Stimulated activated CD4-positive, alpha-beta T cell treated with anti-CD3 and anti-CD28 coated beads, Interleukin-4, amount 100 ng/mL, for 24 hours (primary cell): ENCODE measurements around the gene ZNF567.
"Not testable (repeated sequence)": the region's sequence is repeated elsewhere in the genome, so short reads cannot be mapped to it uniquely, and the experiment has no call there.

Experiments used
- DNase-seq: peaks from one replicate; pipeline ENCODE4 v3.0.0-alpha.2; 2020

The ZNF567 gene

GRCh38 chr19:36687214-36688056 is at the start of gene ZNF567:
TSS of gene ZNF567 (plus strand) at chr19:36687612. CDS start at chr19:36694868, 7,256 bp downstream.
- peak; percentile 99 for DNase-seq

DNA sequence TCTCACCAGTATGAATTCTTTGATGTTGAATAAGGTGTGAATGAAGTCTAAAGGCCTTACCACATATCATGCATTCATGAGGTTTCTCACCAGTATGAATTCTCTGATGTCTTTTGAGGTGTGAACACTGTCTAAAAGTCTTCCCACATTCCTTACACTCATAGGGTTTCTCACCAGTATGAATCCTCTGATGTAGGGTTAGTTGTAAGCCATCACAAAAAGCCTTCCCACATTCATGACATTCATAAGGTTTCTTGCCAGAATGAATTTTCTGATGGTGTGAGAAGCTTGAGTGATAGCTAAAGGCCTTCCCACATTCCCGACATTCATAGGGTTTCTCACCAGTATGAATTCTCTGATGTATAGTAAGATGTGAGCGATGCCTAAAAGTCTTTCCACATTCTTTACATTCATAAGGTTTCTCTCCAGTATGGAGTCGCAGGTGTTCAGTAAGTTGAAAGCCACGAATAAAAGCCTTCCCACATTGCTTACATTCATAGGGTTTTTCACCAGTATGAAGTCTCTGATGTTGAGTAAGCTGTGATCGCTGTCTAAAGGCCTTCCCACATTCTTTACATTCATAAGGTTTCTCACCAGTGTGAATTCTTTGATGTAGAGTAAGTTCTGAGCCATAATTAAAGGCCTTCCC is 48.4 kb upstream of the ZNF567 start:
- no peak for DNase-seq

DNA sequence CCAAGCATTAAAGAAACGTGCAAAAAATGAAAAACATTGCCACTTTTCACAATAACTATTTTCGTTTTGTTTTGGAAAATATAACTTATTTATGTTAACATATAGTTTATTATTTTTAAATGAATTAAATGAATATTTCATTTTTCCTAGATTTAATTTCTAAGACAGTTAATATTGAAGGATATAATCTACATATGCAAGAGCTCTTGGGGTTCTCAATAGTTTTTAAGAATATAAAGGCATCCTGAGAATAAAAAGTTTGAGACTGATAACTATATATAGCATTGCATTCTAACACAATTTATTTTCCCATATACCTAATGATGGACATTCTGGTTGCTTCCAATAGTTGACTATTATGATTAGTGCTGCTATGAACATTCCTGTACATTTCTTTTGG is 40.7 kb upstream of the ZNF567 start:
- DNase-seq = no peak

DNA sequence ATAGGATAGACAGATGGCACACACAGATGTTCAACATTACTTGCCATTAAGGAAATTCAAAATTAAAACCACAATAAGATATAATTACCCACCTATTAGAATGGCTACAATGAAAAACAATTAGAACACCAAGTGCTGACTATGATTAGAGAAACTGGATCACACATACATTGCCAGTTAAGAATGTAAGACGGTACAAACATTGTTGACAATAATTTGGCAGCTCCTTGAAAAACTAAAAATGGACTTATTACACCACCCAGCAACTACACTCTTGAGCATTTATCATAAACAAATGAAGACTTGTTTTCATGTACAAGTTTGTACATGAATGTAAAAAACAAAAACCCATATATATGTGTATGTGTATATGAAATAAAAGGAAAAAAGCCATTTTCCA is 34.5 kb upstream of the ZNF567 start:
- no peak for DNase-seq

GRCh38 chr19:36665832-36666231 is 21.6 kb upstream of the ZNF567 start:
- DNase-seq = no peak

- no peak for DNase-seq
Observed at GRCh38 chr19:36668646-36669045, 18.8 kb upstream of the ZNF567 start.

GRCh38 chr19:36672368-36672767 is 15.0 kb upstream of the ZNF567 start:
- DNase-seq = no peak

GRCh38 chr19:36674201-36674600 is 13.2 kb upstream of the ZNF567 start:
- DNase-seq = no peak

DNA sequence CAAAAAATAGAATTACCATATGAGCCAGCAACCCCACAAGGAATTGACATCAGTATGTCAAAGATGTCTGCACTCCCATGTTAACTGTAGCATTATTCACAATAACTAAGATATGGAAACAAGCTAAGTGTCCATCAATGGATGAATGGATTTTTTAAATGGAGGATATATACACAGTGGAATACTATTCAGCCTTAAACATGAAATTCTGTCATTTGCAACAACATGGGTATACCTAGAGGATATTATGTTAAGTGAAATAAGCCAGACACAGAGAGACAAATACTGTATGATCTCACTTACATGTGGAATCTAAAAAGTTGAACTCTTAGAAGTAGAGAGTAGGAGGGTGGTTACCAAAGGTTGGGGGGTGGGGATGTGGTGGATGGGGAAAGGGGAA is 8.0 kb upstream of the ZNF567 start:
- DNase-seq = no peak

- no peak for DNase-seq
Observed at GRCh38 chr19:36685835-36686234, 1.6 kb upstream of the ZNF567 start.

- no peak for DNase-seq
Observed at GRCh38 chr19:36686365-36687213, 823 bp upstream of the ZNF567 start.

DNA sequence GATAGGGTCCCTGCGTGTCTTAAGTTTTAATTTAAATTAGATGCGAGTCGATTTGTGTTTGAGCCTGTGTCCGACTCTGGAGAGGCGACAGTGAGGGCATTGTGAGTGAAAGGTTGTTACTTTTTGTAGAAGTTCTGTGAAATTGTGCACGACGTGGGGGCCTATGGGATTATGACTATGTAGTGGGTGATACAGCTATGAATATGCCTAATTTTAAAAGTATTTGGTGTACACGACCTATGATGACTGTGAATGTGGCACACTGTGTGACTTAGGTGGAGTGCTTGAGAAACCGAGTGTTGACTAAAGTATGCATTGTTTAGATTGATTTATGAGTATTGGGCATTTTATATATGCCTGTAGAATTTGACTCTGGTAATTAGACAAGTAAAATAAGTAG is 646 bp downstream of the ZNF567 start:
- no peak for DNase-seq

DNA sequence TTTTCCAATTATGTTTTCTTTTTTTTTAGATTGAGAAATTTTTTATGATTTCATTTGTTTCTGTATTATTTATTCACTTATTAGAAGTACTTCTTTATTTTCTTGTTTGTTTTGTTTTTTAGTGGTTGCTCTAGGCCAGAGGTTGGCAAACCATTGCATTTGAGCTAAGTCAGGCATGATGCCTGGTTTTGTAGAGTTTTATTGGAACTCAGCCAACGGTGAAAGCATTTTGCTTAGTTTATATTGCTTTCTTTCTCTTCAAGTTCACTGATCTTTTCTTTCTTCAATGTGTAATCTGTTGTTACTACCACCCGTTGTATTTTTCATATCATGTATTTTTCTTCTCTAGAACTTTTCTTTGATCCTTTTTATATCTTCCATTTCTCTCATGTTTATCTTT is 19.7 kb downstream of the ZNF567 start:
- no peak for DNase-seq

- no peak for DNase-seq
Observed at GRCh38 chr19:36709423-36709822, 22.0 kb downstream of the ZNF567 start.

- DNase-seq = no peak
Observed at GRCh38 chr19:36719687-36720556, 32.5 kb downstream of the ZNF567 start.

GRCh38 chr19:36736166-36736565 is 48.8 kb downstream of the ZNF567 start:
- not testable (repeated sequence) for DNase-seq

- DNase-seq = no peak
Observed at GRCh38 chr19:36745870-36746269, 58.5 kb downstream of the ZNF567 start.

- DNase-seq = no peak
Observed at GRCh38 chr19:36747750-36748149, 60.3 kb downstream of the ZNF567 start.

DNA sequence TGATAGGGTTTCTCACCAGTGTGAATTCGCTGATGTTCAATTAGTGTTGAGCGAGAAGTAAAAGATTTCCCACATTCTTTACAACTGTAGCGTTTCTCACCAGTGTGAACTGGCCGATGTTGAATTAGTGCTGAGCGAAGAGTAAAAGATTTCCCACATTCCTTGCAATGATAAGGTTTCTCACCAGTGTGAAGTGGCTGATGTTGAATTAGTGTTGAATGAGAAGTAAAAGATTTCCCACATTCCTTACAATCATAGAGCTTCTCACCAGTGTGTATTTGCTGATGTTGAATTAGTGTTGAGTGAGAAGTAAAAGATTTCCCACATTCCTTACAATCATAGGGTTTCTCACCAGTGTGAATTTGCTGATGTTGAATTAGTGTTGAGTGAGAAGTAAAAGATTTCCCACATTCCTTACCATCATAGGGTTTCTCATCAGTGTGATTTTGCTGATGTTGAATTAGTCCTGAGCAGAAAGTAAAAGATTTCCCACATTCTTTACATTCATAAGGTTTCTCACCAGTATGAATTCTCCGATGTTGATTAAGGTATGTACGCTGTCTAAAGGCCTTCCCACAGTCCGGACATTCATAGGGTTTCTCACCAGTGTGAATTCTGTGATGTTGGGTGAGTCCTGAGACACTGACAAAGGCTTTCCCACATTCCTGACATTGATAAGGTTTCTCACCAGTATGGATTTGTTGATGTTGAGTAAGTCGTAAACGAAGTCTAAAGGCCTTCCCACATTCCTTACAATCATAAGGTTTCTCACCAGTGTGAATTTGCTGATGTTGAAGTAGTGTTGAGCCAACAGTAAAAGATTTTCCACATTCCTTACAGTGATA is 61.2 kb downstream of the ZNF567 start:
- DNase-seq = no peak

DNA sequence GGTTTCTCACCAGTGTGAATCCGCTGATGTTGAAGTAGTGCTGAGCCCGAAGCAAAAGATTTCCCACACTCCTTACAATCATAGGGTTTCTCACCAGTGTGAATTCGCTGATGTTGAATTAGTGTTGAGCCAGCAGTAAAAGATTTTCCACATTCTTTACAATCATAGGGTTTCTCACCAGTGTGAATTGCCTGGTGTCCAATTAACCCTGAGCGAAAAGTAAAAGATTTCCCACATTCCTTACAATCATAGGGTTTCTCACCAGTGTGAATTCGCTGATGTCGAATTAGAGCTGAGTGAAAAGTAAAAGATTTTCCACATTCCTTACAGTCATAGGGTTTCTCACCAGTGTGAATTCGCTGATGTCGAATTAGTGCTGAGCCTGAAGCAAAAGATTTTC is 62.2 kb downstream of the ZNF567 start:
- DNase-seq = not testable (repeated sequence)

GRCh38 chr19:36750066-36750691 is 62.8 kb downstream of the ZNF567 start:
- no peak for DNase-seq
